ENCODE measurements around the gene RPL38.

The RPL38 gene

DNA sequence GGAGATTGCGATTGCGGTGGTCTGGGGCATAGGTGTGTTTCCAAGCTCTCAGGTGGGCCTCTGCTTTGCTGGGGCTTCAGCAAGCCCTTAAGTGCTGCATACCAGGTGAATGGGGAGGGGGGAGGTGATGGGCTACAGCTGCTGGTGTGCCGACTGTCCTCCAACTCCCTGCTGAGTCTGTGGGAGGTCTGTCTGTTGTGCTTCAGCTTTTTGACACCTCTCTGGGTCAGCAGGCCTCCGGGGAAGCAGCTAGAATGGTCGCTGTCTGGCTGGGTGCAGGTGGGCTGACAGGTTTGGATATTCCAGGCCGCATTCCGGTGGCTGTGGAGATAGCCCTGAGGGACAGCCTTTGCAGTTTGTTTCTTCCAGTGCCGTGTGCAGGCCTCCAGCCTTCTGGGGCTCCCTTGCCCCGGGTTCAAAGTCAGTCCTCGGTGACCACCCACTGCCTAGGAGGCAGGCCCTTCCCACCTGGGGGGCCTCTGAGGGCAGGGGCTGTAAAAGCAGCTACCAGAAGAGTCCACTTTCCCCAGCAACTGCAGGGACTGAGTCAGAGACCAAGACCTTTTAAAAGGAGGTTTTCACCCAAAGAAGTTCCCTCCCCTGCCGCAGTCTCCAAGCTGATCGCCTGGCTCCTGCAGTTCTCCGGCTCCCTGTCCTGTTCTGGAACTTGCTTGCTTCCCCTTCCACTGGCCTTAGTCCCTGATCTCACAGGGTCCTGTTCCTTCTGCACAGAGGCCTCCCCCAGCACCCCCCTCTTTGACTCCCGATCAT is 7.8 kb downstream of the RPL38 start:
- no peak for DNase-seq (ENCODE audit: low spot score)

- DNase-seq (ENCODE audit: low spot score) = no peak
Observed at GRCh38 chr17:74211912-74212208, 8.4 kb downstream of the RPL38 start.

- DNase-seq (ENCODE audit: low spot score) = peak; percentile 15
Observed at GRCh38 chr17:74212209-74212912, 8.9 kb downstream of the RPL38 start.

DNA sequence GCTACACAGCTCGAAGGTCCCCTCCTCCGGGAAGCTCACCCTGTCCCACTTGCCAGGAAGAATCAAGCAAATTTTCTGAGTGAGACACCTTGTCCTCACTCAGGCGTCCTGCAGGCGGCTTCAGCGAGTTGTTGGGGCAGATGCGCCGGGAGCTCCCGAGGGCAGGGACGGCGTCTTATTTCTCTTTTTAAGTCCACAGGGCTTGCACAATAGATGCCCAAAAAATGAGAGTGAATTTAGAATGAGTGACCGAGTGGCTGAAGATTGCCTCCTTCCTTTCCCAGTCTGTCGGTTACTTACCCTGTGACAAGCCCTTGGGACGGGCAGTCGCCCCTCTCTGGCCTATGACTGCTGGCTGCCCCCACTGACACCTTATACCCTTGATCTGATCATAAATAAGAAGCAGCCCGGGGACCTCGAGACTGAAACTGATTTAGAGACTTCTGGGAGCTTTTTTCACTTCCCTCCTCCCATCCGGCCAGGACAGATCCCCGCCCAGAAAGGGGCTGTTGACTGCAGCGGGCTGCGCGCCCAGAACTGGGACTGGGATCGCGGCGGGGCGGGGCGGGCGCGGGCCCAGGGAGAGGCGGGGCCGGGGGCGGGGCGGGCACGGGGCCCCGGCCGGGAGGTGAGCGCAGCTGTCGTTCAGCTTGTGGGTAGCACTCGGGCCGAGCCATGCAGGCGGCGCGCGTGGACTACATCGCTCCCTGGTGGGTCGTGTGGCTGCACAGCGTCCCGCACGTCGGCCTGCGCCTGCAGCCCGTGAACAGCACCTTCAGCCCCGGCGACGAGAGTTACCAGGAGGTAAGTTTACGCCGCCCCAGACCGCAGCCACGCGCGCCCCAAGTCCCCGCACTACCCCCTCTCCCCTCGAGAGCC is 9.7 kb downstream of the RPL38 start, which contains the start of gene TTYH2:
Gene TTYH2, plus strand, starts transcription at position 659 of the 879 bp plus-strand sequence. Its CDS starts 17 bp downstream, at position 676.
- DNase-seq (ENCODE audit: low spot score) = peak; percentile 81

DNA sequence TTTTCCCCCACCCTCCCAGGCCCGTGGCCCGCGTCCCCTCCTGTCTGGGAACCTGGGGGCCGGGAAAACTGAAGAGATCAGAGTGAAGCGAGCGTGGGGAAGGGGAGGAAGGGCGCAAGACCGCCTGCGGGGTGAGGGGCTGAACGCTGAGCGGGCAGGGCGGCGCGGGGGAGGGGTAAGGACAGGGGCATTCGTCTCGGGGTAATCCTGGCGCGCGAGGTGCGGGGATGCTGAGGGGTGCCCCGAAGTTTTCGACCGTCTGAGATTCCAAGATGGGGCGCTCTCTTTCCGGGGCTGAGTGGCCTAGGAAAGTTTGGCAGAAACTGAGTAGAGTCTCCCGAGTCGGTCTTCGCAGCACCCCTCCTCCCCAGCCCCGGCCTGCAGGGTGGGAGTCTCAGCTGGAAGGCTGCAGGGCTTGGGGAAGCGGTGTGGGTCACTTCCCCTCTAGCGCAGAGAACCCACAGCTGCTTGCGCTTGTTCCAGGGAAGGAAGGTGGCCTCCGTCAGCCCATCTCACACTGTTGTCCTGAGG is 10.4 kb downstream of the RPL38 start:
- no peak for DNase-seq (ENCODE audit: low spot score)

- DNase-seq (ENCODE audit: low spot score) = no peak
Observed at GRCh38 chr17:74214484-74215341, 11.2 kb downstream of the RPL38 start.

DNA sequence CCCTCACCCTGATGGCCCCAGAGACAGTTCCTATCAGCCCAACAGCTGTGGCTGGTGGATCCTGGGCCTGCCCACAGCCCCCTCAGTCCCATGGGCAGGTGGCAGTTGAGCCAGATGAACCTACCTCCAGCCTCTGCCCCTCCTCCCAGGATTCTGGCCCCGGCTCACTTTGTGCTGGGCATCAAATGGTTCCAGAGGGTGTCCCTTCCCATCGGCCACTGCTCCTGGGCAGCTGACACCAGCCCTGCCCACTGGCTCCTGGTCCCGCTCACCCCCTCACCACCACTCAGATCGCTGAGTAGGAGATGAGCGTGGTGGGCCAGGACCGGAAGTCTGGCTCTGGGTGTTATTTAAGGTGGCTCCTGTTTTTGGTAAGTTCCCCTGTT is 11.9 kb downstream of the RPL38 start:
- no peak for DNase-seq (ENCODE audit: low spot score)

GRCh38 chr17:74216505-74216904 is 13.0 kb downstream of the RPL38 start:
- no peak for DNase-seq (ENCODE audit: low spot score)

- DNase-seq (ENCODE audit: low spot score) = no peak
Observed at GRCh38 chr17:74217037-74217730, 13.7 kb downstream of the RPL38 start.

DNA sequence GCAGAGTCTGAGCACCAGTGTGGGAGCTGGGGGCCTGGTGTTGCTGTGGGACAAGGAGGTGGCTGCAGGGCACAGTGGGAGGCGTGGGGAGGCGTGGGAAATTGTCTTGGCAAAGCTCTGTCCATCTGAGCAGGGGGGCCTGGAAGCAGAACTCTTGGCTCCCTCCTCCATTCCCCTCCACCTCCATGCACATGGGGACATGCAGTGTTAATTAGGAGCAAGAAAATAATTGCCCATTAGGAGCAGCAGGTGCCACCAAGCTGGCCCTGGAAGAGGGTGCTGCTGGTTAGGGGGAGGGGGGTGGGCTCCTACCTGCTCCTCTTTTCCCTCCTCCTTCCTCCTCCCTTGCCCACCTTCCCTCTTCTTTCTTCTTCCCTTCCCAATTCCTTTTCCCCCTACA is 14.4 kb downstream of the RPL38 start:
- no peak for DNase-seq (ENCODE audit: low spot score)

GRCh38 chr17:74218436-74218835 is 15.0 kb downstream of the RPL38 start:
- DNase-seq (ENCODE audit: low spot score) = no peak

GRCh38 chr17:74219576-74220133 is 16.2 kb downstream of the RPL38 start:
- DNase-seq (ENCODE audit: low spot score) = peak; percentile 41

- no peak for DNase-seq (ENCODE audit: low spot score)
Observed at GRCh38 chr17:74220219-74220618, 16.7 kb downstream of the RPL38 start.

GRCh38 chr17:74220946-74221818 is 17.7 kb downstream of the RPL38 start:
- DNase-seq (ENCODE audit: low spot score) = no peak

DNA sequence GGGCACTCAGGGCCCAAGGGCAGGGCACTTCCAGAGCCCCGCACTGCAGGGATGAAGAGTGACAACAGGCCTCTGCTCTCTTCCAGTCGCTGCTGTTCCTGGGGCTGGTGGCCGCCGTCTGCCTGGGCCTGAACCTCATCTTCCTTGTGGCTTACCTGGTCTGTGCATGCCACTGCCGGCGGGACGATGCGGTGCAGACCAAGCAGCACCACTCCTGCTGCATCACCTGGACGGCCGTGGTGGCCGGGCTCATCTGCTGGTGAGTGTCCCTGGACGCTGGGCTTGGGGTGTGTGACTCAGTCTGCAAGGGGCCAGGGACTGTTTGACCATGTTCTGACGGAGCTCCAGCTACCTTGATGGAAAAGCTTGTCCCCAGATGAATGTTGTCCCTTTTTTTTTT is 18.9 kb downstream of the RPL38 start:
- no peak for DNase-seq (ENCODE audit: low spot score)

GRCh38 chr17:74223901-74224300 is 20.4 kb downstream of the RPL38 start:
- no peak for DNase-seq (ENCODE audit: low spot score)

GRCh38 chr17:74224959-74225725 is 21.7 kb downstream of the RPL38 start:
- no peak for DNase-seq (ENCODE audit: low spot score)

DNA sequence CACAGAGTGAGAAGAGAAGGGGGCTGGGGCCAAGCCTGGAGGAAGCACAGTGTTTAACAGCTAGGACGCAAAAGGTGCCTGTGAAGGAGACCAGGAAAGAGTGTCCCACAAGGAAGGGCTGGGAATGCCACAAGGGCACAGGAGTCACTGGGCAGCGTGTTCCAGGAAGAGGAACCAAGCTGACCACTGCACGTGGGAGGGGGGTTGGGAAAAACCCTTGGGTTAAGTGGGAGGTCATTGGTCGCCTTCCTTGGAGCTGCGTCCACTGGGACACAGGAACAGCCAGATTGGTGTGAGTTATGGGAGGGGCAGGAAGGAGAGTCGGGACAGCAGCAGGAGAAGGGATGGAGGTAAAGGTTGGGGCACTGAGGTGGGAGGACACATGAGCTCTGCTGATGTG is 22.8 kb downstream of the RPL38 start:
- DNase-seq (ENCODE audit: low spot score) = no peak

Measured in hematopoietic multipotent progenitor cell treated with erythropoietin and hydrocortisone succinate and interleukin-3 and kit ligand, for 15 days (in vitro differentiated cells).